GM21786 (cell line): ENCODE measurements around the gene MS4A15.
"Not testable (repeated sequence)": the region's sequence is repeated elsewhere in the genome, so short reads cannot be mapped to it uniquely, and the experiment has no call there.

Source experiments
- ATAC-seq: cut with Tn5 transposase; IDR thresholded peaks from one replicate; pipeline ENCODE4 v1.9.1; 2021; ENCODE audit not compliant: unreplicated experiment

Gene MS4A15, protein sequence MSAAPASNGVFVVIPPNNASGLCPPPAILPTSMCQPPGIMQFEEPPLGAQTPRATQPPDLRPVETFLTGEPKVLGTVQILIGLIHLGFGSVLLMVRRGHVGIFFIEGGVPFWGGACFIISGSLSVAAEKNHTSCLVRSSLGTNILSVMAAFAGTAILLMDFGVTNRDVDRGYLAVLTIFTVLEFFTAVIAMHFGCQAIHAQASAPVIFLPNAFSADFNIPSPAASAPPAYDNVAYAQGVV

DNA sequence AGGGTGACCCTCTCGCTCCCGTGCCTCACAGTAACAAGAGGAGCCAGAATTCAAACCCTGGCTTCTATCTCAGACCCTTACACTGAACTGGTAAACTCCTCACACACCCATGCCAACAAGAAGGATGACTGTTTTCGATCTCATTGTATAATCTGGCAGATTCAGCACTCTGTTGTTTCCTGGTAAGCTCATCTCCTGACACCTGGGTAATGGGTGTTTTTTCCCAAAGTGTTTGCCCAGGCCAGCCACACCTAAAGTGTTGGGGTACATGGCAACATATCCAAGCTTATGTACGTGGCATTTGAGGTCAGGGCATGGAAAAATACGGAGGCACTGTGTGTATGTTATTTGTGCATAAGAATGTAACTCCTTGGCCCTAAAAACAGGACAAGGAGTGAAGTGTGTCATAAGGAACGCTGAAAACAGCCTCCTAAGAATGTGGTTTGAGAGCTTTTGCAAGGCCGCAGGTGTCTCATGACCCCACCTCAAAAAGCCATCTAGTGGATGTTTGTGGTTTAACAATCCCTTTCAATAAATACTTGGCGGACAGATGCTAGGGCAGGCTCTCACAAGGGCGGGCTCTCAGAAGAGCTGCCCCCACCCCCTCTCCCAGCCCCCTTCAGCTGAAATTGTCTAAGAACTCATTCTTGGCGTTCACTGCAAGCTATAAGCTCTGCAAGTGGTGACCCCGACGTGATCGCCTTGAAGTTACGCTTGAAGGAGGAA is at the start of gene MS4A15:
Gene MS4A15 (plus strand): TSS at position 561 of the 726 bp plus-strand sequence. CDS start 6,867 bp downstream, outside the sequence.
- ATAC-seq: no peak

DNA sequence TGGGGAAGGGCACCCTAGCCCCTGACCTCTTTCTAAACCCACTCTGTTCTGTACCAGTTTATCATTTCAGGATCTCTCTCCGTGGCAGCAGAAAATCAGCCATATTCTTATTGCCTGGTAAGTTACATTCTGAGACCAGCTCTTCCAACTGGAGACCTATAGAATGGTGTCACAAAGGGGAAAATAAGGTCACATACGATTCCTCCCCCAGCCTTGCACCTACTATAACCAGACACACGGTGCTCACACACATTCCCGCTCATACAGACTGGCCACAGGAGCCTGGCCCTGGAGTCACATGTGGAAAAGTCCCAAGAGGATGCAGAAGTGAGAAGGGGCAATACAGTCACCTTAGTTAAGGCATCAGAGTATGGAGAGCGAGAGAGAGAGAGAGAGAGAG is 49.7 kb upstream of the MS4A15 start:
- ATAC-seq: no peak

DNA sequence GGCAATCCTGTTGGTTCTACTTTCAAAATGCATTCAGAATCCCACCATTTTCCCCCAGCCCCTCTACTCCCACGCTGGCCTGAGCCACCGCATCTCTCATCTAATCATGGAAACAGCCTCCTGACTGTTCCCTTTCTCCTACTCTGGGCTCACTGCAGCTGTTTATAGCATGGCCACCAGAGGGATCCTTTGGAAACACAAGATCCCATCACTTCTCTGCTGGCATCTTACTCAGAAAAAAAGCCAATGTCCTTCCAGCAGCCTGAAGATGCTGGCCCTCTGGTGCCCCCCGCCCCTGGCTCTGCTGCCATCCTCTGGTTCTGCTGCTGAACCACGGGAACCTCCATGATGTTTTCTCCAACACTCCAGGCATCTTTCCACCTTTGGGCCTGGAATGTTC is 46.2 kb upstream of the MS4A15 start:
- ATAC-seq: no peak

DNA sequence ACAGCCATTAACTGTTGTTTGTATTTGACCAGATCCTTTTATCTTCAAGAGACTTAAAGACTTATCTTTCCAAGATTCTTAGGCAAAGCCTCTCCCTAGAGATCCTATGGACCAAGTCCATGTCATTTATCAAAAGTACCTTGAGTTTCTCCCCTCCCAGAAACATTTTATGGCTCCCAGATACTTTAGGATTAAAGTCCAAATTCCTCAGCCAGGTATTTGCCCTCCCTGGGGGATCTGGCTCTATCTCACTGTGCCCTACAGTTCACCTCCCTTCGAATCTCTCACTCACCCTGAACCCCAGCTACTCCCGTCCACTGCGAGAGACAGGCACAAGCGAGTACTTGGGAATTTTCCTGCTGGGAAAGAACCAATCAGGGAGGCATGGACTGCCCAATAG is 45.4 kb upstream of the MS4A15 start:
- no peak for ATAC-seq

- not testable (repeated sequence) for ATAC-seq
These were observed 43.2 kb upstream of the MS4A15 start for GRCh38 chr11:60713423-60713822.

DNA sequence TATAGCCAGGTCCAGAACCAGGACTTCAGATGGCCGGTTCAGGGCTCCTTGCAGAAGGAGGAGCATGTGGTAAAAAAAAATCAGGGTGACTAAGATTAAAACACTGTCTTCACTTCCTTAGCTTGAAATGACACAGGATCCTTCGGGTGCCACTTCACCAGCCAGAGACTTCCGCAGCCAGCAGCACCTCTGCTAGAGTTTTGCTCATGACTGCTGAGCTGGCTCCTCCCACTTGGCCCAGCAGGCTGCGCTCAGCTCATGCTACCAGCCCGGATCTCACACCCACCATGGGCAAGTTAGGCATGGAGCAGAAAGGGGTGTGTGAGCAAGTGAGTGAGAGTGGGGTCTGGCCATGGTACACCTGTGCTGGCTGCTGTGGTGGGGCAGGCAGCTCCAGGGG is 38.7 kb upstream of the MS4A15 start:
- ATAC-seq: no peak

GRCh38 chr11:60718524-60719316 is 37.9 kb upstream of the MS4A15 start:
- ATAC-seq: no peak

DNA sequence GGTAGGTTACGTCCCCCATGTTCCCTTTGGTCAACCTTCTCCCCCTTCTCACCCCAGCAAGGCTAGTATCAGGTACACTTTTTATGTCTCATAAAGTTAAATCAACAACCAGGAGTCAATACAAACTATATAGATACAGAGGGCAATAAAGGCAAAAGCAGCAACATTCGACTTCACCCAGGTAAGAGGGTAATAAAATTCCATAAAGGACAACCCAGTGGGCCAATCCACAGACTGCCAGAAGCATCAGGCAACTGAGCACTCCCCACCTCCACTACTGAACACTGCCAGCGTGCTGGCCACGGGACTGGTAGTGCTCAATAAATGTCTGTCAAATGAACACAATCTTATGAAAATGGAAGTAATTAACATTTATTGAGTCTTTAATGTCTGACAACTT is 37.3 kb upstream of the MS4A15 start:
- ATAC-seq: no peak

GRCh38 chr11:60720460-60720859 is 36.2 kb upstream of the MS4A15 start:
- no peak for ATAC-seq

GRCh38 chr11:60724420-60724819 is 32.2 kb upstream of the MS4A15 start, which contains the start of gene MS4A18:
Gene MS4A18 (plus strand): TSS chr11:60724720.
- ATAC-seq: no peak

DNA sequence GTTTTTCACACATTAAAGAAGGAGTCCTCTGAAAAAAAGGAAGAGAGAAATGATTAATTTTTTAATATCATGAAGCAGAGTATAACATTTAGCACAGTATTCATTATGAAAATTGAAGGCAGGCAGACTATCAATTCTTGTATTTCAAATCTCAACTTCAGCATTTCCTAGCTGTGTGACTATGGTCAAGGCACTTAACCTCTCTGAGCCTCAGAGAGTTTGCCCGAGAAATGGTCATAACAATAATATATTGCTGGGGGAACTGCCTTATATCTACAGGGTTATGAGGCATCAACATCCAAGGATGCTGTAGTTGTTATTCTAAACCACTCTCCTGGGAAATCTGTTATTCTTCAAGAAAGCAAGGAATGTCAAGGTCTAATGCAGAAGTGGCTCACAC is 31.1 kb upstream of the MS4A15 start:
- no peak for ATAC-seq

- no peak for ATAC-seq
These were observed 25.1 kb upstream of the MS4A15 start for GRCh38 chr11:60731586-60731985.

- no peak for ATAC-seq
These were observed 22.4 kb upstream of the MS4A15 start for GRCh38 chr11:60734279-60734678.

GRCh38 chr11:60739114-60739513 is 17.6 kb upstream of the MS4A15 start:
- no peak for ATAC-seq

DNA sequence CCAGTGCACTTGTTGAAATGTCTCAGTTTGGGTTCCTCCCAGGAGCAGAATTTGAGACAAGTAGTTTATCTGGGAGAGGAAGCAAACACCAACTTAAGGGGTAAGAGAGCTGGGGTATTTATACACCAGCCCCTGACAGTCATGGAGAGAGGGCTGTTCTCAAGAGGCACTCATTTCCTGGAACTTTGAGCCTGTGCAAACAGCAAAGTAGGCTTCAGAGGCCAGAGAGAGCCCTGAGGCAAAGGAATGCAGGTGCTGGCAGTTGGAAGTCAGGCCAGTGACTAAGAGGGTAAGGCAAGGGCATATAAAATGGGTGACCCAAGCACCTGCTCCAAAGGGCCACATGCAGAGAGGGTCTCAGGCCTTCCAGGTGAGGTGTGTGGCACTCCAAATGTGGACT is 16.1 kb upstream of the MS4A15 start:
- ATAC-seq: no peak

DNA sequence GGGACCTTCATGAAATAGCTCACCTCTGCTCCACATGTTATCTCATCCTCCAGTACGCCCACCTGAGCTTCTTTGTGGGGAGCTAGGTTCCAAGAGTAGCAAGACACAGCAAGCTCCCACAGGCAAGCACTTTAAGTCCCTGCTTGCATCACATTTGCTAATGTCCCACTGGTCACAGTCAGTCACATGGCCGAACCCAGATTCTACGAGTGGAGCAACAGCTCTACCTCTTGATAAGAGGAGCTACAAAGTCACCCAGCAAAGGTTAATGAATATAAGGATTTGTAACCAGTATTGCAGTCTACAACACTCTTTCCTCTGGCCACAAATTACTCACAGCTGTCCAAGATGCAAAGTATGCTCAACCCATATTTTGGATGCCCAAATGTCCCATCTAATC is 15.2 kb upstream of the MS4A15 start:
- ATAC-seq: no peak

DNA sequence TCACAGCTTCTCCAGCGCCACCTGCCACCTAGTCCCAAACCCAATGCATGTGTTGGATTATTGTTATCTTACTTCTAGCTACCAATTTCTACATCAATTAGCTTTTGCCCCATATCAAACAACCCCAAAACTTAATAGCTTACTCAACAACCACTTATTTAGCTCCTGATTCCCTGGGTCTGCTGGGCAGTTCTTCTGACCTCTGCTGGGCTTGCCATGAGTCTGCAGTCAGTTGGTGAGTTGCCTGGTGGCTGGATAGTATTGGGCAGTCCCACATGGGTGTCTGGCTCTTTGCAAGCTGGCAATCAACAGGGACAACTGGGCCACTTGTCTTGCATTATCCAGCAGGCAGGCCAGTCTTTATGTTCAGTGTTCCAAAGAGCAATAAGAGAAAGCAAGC is 13.6 kb upstream of the MS4A15 start:
- no peak for ATAC-seq

- ATAC-seq: no peak
These were observed 12.6 kb upstream of the MS4A15 start for GRCh38 chr11:60744114-60744513.

GRCh38 chr11:60747359-60747873 is 9.3 kb upstream of the MS4A15 start:
- no peak for ATAC-seq

GRCh38 chr11:60748225-60748624 is 8.4 kb upstream of the MS4A15 start:
- no peak for ATAC-seq

GRCh38 chr11:60748821-60749220 is 7.8 kb upstream of the MS4A15 start:
- no peak for ATAC-seq

- no peak for ATAC-seq
These were observed 5.8 kb upstream of the MS4A15 start for GRCh38 chr11:60750911-60751310.
